ENCODE data around the gene ANKRD13A.

DNA sequence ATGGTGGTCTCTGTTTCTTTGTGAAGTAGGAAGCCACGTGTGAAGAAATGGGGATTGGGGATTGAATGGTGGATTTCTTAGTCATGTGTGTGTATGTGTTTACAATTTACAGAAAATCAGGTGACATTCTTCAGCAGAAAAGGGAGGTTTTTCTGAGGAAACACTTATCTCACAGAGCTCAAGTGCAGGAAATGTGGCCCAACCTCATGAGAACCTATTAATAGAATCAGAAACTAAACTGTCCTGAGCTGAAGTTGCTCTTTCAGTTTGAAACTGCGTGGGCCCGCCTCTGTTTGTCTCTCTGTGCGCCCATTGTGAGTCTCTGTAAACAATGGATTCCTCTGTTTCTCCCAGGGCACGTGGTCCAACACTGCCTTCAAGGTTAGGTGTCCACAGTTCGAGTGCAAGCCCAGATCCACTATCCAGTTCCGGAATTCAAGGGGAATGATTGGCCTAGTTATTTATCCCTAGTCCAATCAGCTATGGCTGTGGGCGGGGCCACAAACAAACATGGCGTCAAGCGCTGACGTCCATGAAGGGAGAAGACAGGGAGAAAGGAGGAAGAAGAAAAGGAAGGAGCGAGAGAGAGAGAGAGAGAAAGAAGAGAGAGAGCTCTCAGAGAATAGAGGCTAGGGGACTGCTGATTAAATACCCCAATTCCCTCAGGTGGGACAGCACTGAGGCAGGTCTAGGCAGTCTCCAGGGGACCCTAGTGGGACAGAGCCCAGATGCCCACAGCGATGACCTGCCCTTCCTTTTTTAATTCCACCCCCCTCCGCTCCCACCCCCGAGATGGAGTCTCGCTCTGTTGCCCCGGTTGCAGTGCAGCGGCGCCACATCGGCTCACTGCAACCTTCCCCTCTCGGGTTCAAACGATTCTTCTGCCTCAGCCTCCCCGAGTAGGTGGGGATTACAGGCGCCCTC, 80.5 kb downstream of the ANKRD13A start:
- TF ChIP-seq POLR2A (IDR thresholded peaks at IDR 0.05) (no peak), CTCF (IDR thresholded peaks at IDR 0.05) (no peak), POLR2AphosphoS5 (IDR thresholded peaks at IDR 0.05; ENCODE audit: insufficient read depth in 1 of 2, low read depth in 1 of 2) (no peak)

Measured in vagina (tissue), 2 donors.